Tibial nerve (tissue), 4 donors: ENCODE measurements around the gene KRT222. TPM values are rescaled to one million over a fixed set of nuclear protein-coding genes. Genes with fewer than 3 reads are reported as not detected.

Experiments
- DNase-seq, 2 donors: peaks; one replicate each; pipeline ENCODE4 v3.0.0-alpha.2; 2019; ENCODE audit warnings: low spot score in 2 of 2
- H3K27ac ChIP-seq, 4 donors: fragments of 200-600 bp; sonication (generic) in 3 of 4; one replicate each; pipeline ENCODE4 v1.5.1; 2017 to 2019; ENCODE audit warnings: mild to moderate bottlenecking in 1 of 4
- H3K27me3 ChIP-seq, 2 donors: fragments of 200-600 bp; sonication (generic) in 1 of 2; one replicate each; pipeline versions ENCODE4 v1.5.1 to v1.6.0; 2017 to 2019
- H3K36me3 ChIP-seq, 3 donors: fragments of 200-600 bp; sonication (generic); one replicate each; pipeline ENCODE4 v1.5.1; 2018 to 2019
- H3K4me1 ChIP-seq, 4 donors: fragments of 200-600 bp; sonication (generic) in 3 of 4; one replicate each; pipeline ENCODE4 v1.5.1; 2017 to 2019
- H3K4me3 ChIP-seq, 4 donors: fragments of 200-600 bp; sonication (generic) in 3 of 4; one replicate each; pipeline ENCODE4 v1.5.1; 2017 to 2019; ENCODE audit warnings: mild to moderate bottlenecking in 1 of 4, moderate library complexity in 1 of 4
- H3K9me3 ChIP-seq, 4 donors: fragments of 200-600 bp; sonication (generic) in 3 of 4; one replicate each; pipeline ENCODE4 v1.5.1; 2017 to 2019
- EP300 ChIP-seq, 2 donors: sonication (generic); formaldehyde crosslinking; IDR thresholded peaks; one replicate each; pipeline ENCODE4 v1.6.1; 2017; ENCODE audit warnings: antibody characterized with exemption in 2 of 2, mild to moderate bottlenecking in 1 of 2
- POLR2A ChIP-seq, 2 donors: fragments of 450-650 bp; IDR thresholded peaks; one replicate each; pipeline ENCODE4 v1.6.1; 2017; ENCODE audit warnings: antibody characterized with exemption in 2 of 2, mild to moderate bottlenecking in 2 of 2, moderate library complexity in 2 of 2
- WGBS, 2 donors: methylation state at CpG; one replicate each; pipeline ENCODE4 v1.1.5; 2018; 5-methylcytosine and 5-hydroxymethylcytosine counted together
- total RNA-seq, 4 donors: library from RNA; depleted of rRNA; stranded (reverse); fragments of >200 nt; gene quantifications; one replicate each; pipeline ENCODE4 v1.1.0, GENCODE V29; 2016
- TF ChIP-seq, protein P1 (sequence below), 5 experiments: fragments of 200-600 bp in 3 of 5; fragments of 450-650 bp in 2 of 5; sonication (generic) in 3 of 5; IDR thresholded peaks; one replicate each; pipeline ENCODE4 v1.5.1; 2016 to 2019; ENCODE audit warnings: antibody characterized with exemption in 5 of 5, mild to moderate bottlenecking in 3 of 5, moderate library complexity in 2 of 5

Gene KRT222
- total RNA-seq, 4 donors from 2014 or later = 2.7 to 17.9 (median 7.6) TPM

DNA sequence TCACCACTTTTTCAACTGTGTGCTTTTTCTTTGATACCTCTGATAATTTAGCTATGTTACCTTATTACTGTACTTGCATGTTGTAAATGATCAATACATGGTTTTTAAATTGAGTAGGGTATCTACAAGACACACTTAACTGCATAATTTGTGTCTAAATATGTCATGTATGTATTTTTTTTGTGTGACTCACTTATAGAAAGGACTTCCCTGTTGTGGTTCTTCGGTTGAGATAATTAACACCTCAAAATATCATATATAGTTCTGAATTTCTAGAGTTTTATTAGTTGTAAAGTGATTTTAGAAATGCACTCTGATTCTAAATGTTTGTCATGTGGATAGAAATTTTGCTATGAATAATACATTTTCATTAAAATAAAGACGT, 14.5 kb upstream of the KRT222 start:
- WGBS, 2 donors = 73 to 83% methylated on average over 2 of the region's 2 CpGs
- no peaks in the 10 kb centered on the region for H3K4me1 ChIP-seq
- no peaks in the 10 kb centered on the region for H3K9me3 ChIP-seq
- no peaks in the 10 kb centered on the region for H3K36me3 ChIP-seq
- no peak overlapping the region for H3K27ac ChIP-seq
- no peak for DNase-seq
- TF ChIP-seq, protein P1, sequence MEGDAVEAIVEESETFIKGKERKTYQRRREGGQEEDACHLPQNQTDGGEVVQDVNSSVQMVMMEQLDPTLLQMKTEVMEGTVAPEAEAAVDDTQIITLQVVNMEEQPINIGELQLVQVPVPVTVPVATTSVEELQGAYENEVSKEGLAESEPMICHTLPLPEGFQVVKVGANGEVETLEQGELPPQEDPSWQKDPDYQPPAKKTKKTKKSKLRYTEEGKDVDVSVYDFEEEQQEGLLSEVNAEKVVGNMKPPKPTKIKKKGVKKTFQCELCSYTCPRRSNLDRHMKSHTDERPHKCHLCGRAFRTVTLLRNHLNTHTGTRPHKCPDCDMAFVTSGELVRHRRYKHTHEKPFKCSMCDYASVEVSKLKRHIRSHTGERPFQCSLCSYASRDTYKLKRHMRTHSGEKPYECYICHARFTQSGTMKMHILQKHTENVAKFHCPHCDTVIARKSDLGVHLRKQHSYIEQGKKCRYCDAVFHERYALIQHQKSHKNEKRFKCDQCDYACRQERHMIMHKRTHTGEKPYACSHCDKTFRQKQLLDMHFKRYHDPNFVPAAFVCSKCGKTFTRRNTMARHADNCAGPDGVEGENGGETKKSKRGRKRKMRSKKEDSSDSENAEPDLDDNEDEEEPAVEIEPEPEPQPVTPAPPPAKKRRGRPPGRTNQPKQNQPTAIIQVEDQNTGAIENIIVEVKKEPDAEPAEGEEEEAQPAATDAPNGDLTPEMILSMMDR (IDR thresholded peaks at IDR 0.05) = no peak
- no peak for TF ChIP-seq POLR2A (IDR thresholded peaks at IDR 0.05)
- TF ChIP-seq EP300 (IDR thresholded peaks at IDR 0.05) = no peak
- no peak overlapping the region for H3K4me3 ChIP-seq
- peaks cover 0 to 23% of the 10 kb centered on the region in 2 donors for H3K27me3 ChIP-seq

DNA sequence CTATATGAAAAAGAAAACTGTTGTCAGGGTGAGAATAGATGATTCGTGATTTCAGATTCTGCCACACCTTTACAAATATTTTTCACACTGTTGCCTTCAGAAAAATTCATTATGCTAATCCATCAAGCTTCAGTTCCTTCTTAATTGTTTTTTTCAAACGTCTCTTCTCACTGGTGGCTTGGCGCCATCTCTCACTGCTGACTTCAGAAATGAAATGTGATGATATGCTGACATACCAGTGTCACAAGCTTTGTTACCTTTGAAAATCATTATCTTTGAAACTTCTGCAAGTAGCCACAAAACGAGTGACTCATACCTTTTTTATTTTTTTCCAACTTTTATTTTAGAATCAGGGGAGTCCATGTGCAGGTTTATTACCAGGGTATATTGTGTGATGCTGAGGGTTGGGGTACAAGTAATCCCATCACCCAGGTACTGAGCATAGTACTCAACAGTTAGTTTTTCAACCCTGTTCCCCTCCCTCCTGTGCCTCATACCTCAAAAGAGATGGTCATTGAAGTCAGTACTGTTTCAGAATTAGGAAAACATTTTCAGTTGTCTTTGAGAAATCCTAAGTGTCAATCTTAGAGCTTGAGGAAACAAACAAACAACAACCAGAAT, 14.0 kb upstream of the KRT222 start:
- Histone ChIP-seq H3K36me3 (no peaks in the 10 kb centered on the region), H3K27ac (no peak overlapping the region), H3K4me3 (no peak overlapping the region), H3K27me3 (peaks cover 0 to 23% of the 10 kb centered on the region in 2 donors), H3K9me3 (no peaks in the 10 kb centered on the region), H3K4me1 (no peaks in the 10 kb centered on the region)
- WGBS, 2 donors = 55 to 59% methylated on average over 4 of the region's 4 CpGs
- TF ChIP-seq EP300 (IDR thresholded peaks at IDR 0.05) (no peak), POLR2A (IDR thresholded peaks at IDR 0.05) (no peak)
- TF ChIP-seq, protein P1 (IDR thresholded peaks at IDR 0.05) = no peak
- no peak for DNase-seq

DNA sequence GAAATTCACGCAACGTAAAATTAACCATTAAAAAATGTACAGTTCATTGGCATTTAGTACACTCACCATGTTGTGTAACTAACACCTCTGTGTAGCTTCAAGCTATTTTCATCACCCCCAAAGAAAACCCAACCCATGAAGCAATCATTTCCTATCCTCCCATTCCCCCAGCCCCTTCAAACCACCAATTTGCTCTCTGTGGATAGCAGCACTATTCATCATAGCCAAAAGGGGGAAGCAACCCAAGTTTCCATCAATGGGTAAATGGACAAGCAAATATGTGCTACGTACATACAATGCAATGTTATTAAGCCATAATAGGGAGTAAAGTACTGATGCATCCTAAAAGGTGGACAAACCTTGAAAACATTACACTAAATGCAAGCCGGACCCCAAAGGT, 10.9 kb upstream of the KRT222 start:
- Histone ChIP-seq H3K4me1 (no peaks in the 10 kb centered on the region), H3K36me3 (no peaks in the 10 kb centered on the region), H3K27ac (no peak overlapping the region), H3K9me3 (no peaks in the 10 kb centered on the region), H3K4me3 (no peak overlapping the region), H3K27me3 (peaks cover 0 to 23% of the 10 kb centered on the region in 2 donors)
- WGBS, 2 donors = 87 to 91% methylated on average over 4 of the region's 4 CpGs
- TF ChIP-seq EP300 (IDR thresholded peaks at IDR 0.05) (no peak), POLR2A (IDR thresholded peaks at IDR 0.05) (no peak)
- TF ChIP-seq, protein P1 (IDR thresholded peaks at IDR 0.05) = no peak
- DNase-seq = no peak

DNA sequence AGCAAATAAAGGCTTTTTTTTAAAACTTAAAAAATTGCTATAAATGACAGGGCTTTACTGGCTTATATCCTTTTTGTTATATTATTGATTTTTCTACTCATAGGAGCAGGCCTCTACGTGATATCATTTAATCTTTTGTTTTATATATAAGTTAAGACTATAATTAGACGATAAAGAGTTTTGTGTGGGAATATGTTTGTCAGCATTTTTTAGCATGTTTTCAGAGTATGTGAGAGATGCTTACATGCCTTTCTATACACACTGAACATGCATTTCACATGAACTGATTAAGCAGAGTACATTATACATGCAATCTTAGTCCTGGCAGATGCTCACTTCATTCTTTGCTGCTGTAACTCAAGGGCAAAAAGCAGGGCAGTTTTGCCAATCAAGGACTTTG, 7.7 kb upstream of the KRT222 start:
- Histone ChIP-seq H3K27me3 (peaks cover 0 to 13% of the 10 kb centered on the region in 2 donors), H3K4me1 (no peaks in the 10 kb centered on the region), H3K27ac (no peak overlapping the region), H3K36me3 (no peaks in the 10 kb centered on the region), H3K9me3 (no peaks in the 10 kb centered on the region), H3K4me3 (no peak overlapping the region)
- TF ChIP-seq EP300 (IDR thresholded peaks at IDR 0.05) = no peak
- DNase-seq = no peak
- 87 to 90% methylated on average over 2 of the region's 2 CpGs for WGBS, 2 donors

DNA sequence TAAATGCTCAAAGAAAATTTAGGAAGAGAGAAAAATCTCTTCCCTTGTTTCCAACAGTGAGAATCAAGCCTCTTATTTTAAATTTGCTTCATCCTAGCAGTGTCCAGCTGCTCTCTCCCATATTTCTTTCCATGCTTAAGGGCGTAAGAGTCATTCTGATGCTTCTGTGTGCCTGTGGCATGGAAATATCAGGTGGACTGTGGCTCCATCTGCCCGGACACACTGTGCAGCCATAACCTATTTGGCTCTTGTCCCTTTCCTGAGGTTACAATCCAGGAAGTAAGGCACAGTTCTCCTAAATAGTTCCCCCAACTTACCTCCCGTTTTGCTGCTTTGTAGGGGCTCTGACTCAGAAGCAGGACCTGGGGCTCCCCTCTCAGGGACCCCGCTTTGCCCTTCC, 6.3 kb upstream of the KRT222 start:
- DNase-seq = no peak
- Histone ChIP-seq H3K4me3 (no peak overlapping the region), H3K4me1 (no peaks in the 10 kb centered on the region), H3K27me3 (peaks cover 0 to 7% of the 10 kb centered on the region in 2 donors), H3K27ac (no peak overlapping the region), H3K9me3 (no peaks in the 10 kb centered on the region), H3K36me3 (no peaks in the 10 kb centered on the region)
- 55 to 56% methylated on average over 4 of the region's 4 CpGs for WGBS, 2 donors
- TF ChIP-seq POLR2A (IDR thresholded peaks at IDR 0.05) (no peak), EP300 (IDR thresholded peaks at IDR 0.05) (no peak)
- TF ChIP-seq, protein P1 (IDR thresholded peaks at IDR 0.05) = no peak

DNA sequence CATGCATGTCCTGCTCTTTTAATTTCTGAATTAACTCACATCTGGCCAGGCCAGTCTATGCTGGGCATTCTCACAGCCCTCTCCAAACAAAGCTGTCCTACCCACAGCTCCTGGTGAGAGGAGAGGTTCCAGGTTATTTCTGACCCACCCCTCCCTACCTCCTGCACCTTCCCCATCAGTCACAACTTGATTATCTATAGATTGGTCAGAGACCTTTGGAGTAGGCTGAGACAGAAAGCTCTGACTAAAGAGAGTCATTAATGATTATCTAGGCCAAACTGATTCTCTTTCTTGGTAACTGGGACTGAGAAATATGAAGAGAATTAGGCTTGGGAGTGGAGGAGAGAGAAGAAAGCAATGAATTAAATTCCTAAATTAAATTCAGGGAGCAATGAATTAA, 1.4 kb upstream of the KRT222 start:
- TF ChIP-seq EP300 (IDR thresholded peaks at IDR 0.05) (no peak), POLR2A (IDR thresholded peaks at IDR 0.05) (no peak)
- TF ChIP-seq, protein P1 (IDR thresholded peaks at IDR 0.05) = no peak
- no peaks in the 10 kb centered on the region for H3K9me3 ChIP-seq
- no peak overlapping the region for H3K4me3 ChIP-seq
- H3K36me3 ChIP-seq = no peaks in the 10 kb centered on the region
- DNase-seq = no peak
- no peaks in the 10 kb centered on the region for H3K4me1 ChIP-seq
- H3K27ac ChIP-seq = no peak overlapping the region
- peaks cover 0 to 9% of the 10 kb centered on the region in 2 donors for H3K27me3 ChIP-seq
